Stimulated activated CD4-positive, alpha-beta T cell treated with anti-CD3 and anti-CD28 coated beads, Interleukin-12 subunit alpha, Interleukin-12 subunit beta, amount 100 ng/mL, for 24 hours (primary cell): ENCODE results near the gene TRIM46.
"Not testable (repeated sequence)": the region's sequence is repeated elsewhere in the genome, so short reads cannot be mapped to it uniquely, and the experiment has no call there.

ENCODE experiments used
- DNase-seq, 2 experiments: peaks; one replicate each; pipeline ENCODE4 v3.0.0-alpha.2; 2020; ENCODE audit warnings: low read depth in 2 of 2

The TRIM46 gene

GRCh38 chr1:155186067-155186793 is 12.6 kb downstream of the TRIM46 start:
- DNase-seq: no peak

- no peak for DNase-seq
Measured at GRCh38 chr1:155186794-155187455, 13.3 kb downstream of the TRIM46 start.

- no peak for DNase-seq
Measured at GRCh38 chr1:155187456-155187891, 13.8 kb downstream of the TRIM46 start.

- no peak for DNase-seq
Measured at GRCh38 chr1:155188268-155188667, 14.6 kb downstream of the TRIM46 start.

GRCh38 chr1:155189926-155190325 is 16.3 kb downstream of the TRIM46 start:
- not testable (repeated sequence) for DNase-seq

- no peak for DNase-seq
Measured at GRCh38 chr1:155191904-155192303, 18.3 kb downstream of the TRIM46 start.

GRCh38 chr1:155192346-155193274 is 19.0 kb downstream of the TRIM46 start:
- DNase-seq: no peak

- DNase-seq: peak; percentile 57 to 92
Measured at GRCh38 chr1:155193275-155193990, 19.8 kb downstream of the TRIM46 start.

GRCh38 chr1:155193991-155194240 is 20.3 kb downstream of the TRIM46 start:
- DNase-seq: not testable (repeated sequence)

- DNase-seq: no peak
Measured at GRCh38 chr1:155195201-155196102, 21.8 kb downstream of the TRIM46 start.

- DNase-seq: no peak
Measured at GRCh38 chr1:155196103-155196892, 22.6 kb downstream of the TRIM46 start.

GRCh38 chr1:155196893-155197638 is 23.4 kb downstream of the TRIM46 start:
- DNase-seq: no peak

- no peak for DNase-seq
Measured at GRCh38 chr1:155197901-155198546, 24.4 kb downstream of the TRIM46 start.

- DNase-seq: no peak
Measured at GRCh38 chr1:155198547-155198906, 24.9 kb downstream of the TRIM46 start.

GRCh38 chr1:155199792-155200191 is 26.1 kb downstream of the TRIM46 start:
- no peak for DNase-seq

GRCh38 chr1:155200920-155201319 is 27.3 kb downstream of the TRIM46 start:
- DNase-seq: no peak

- DNase-seq: no peak
Measured at GRCh38 chr1:155202198-155202597, 28.5 kb downstream of the TRIM46 start.

- no peak for DNase-seq
Measured at GRCh38 chr1:155202731-155203515, 29.3 kb downstream of the TRIM46 start.
